Fibroblast of lung (primary cell): ENCODE results near the gene ATG9A. TPM values are rescaled to one million over a fixed set of nuclear protein-coding genes. Genes with fewer than 3 reads are reported as not detected.

ENCODE experiments used
- DNase-seq, 2 donors: peaks; one replicate each; pipeline versions ENCODE4 v3.0.0 to v3.0.0-alpha.2; 2010; ENCODE audit warnings: low read depth in 2 of 2
- H2AFZ ChIP-seq: 2 replicates; pipeline ENCODE4 v1.5.1; 2012; ENCODE audit warnings: low read length, control low read depth, inconsistent platforms
- H3K27ac ChIP-seq: 2 replicates; pipeline ENCODE4 v1.5.1; 2011; ENCODE audit warnings: low read length, control low read depth; ENCODE audit not compliant: insufficient read depth
- H3K27me3 ChIP-seq: 2 replicates; pipeline ENCODE4 v1.5.1; 2011; ENCODE audit warnings: mild to moderate bottlenecking, low read length; ENCODE audit not compliant: control insufficient read depth, insufficient read depth
- H3K36me3 ChIP-seq: 2 replicates; pipeline ENCODE4 v1.5.1; 2011; ENCODE audit warnings: low read length; ENCODE audit not compliant: control insufficient read depth, insufficient read depth
- H3K4me1 ChIP-seq: 2 replicates; pipeline ENCODE4 v1.5.1; 2011; ENCODE audit warnings: low read length; ENCODE audit not compliant: control insufficient read depth, insufficient read depth; ENCODE audit errors: extremely low read depth
- H3K4me2 ChIP-seq: 2 replicates; pipeline ENCODE4 v1.5.1; 2011; ENCODE audit warnings: low read length, control low read depth; ENCODE audit not compliant: insufficient read depth; ENCODE audit errors: extremely low read depth
- H3K4me3 ChIP-seq, 4 experiments: fragments of 200-600 bp in 1 of 4; sonication (generic) in 1 of 4; replicated peaks in 1 of 4; 2 replicates each; pipeline ENCODE4 v1.5.1; 2011 to 2016; ENCODE audit warnings: low read length in 4 of 4, low read depth in 3 of 4, mild to moderate bottlenecking in 3 of 4, control low read depth in 2 of 4, inconsistent platforms in 1 of 4, mixed read lengths in 1 of 4; ENCODE audit not compliant: insufficient read depth in 1 of 4; ENCODE audit errors: control extremely low read depth in 1 of 4
- H3K79me2 ChIP-seq: 2 replicates; pipeline ENCODE4 v1.5.1; 2012; ENCODE audit warnings: mild to moderate bottlenecking, low read length, inconsistent platforms; ENCODE audit not compliant: control insufficient read depth, insufficient read depth
- H3K9ac ChIP-seq: 2 replicates; pipeline ENCODE4 v1.5.1; 2011; ENCODE audit warnings: mild to moderate bottlenecking, low read length, control low read depth; ENCODE audit not compliant: insufficient read depth
- H3K9me3 ChIP-seq: 2 replicates; pipeline ENCODE4 v1.5.1; 2012; ENCODE audit warnings: low read depth, low read length; ENCODE audit not compliant: control insufficient read depth, insufficient read depth
- H4K20me1 ChIP-seq: 2 replicates; pipeline ENCODE4 v1.5.1; 2011; ENCODE audit warnings: low read length; ENCODE audit not compliant: control insufficient read depth, insufficient read depth; ENCODE audit errors: extremely low read depth
- EZH2 ChIP-seq: IDR thresholded peaks from 2 replicates; pipeline ENCODE4 v1.5.1; 2012; ENCODE audit warnings: low read length, control low read depth, mild to moderate bottlenecking; ENCODE audit errors: missing control alignments
- polyA plus RNA-seq, 2 donors: library from polyadenylated mRNA; depleted of rRNA in 1 of 2; stranded (reverse) in 1 of 2; unstranded in 1 of 2; fragments of >200 nt; gene quantifications; 2 replicates each; pipeline ENCODE4 v1.2.1, GENCODE V29; 2011 to 2012; ENCODE audit warnings: missing spikeins in 1 of 2
- total RNA-seq: library from RNA; depleted of rRNA; stranded (reverse); fragments of >200 nt; gene quantifications from 2 replicates; pipeline ENCODE4 v1.2.1, GENCODE V29; 2014
- TF ChIP-seq, protein P1 (sequence below), 2 donors: IDR thresholded peaks in 1 of 2; conservative IDR thresholded peaks in 1 of 2; 1 replicate in 1 of 2; 2 replicates in 1 of 2; pipeline ENCODE4 v1.5.1; 2011 to 2012; ENCODE audit warnings: low read length in 2 of 2, control low read depth in 1 of 2, inconsistent platforms in 1 of 2, low read depth in 1 of 2, mild to moderate bottlenecking in 1 of 2

Gene ATG9A
- total and polyA plus RNA-seq, 2 donors (not counting 1 experiment from before 2014, with no cell fraction given): 47.2 to 68.2 TPM

DNA sequence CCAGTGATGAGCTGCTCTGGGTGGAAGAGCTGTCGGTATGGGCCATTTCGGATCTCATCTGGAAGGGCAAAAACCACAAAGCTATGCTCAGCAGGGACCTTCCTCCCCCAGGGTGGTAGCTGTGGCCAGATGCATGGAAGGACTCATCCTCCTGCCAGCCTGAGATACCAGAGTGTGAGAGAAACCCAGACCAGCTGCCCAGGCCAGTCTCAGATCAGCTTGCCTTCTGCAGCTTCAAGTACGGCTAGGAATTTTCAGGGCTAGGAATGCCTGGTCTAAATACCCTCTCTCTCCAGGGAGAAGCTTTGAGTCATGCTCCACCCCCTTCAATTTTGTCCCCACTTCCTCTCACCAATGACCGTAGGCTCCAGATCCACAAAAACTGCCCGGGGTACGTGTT is 22.2 kb upstream of the ATG9A start:
- peaks cover 23% of the 10 kb centered on the region for H3K4me1 ChIP-seq
- H3K4me2 ChIP-seq: no peak overlapping the region
- peak in 1 of 2 donors; percentile 21 for DNase-seq

DNA sequence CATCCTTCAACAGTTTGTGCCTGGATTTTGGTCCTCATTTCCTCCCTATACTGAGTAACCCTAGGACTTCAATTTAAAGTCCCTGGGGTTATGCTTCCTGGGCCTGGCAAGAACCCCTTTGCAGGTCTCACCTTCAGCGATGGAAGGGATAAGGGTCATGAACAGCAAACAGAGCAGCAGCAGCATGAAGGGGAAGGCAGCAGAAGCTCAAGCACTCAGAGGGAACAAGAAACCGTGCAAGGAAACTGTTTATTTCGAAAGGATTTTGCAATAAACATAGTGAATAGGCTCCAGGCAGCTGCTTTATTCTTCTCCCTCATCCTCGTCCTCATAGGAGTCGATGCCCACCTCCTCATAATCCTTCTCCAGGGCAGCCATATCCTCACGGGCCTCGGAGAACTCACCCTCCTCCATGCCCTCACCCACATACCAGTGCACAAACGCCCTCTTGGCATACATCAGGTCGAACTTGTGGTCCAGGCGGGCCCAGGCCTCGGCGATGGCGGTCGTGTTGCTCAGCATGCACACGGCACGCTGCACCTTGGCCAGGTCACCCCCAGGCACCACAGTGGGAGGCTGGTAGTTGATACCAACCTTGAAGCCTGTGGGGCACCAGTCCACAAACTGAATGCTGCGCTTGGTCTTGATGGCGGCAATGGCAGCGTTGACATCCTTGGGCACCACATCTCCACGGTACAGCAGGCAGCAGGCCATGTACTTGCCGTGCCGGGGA is 20.8 kb upstream of the ATG9A start:
- H3K27ac ChIP-seq: peak overlapping the region; percentile 56
- H4K20me1 ChIP-seq: no peaks in the 10 kb centered on the region
- no peak overlapping the region for H3K9ac ChIP-seq
- H3K4me1 ChIP-seq: peaks cover 26% of the 10 kb centered on the region
- H3K4me2 ChIP-seq: peak overlapping the region; percentile 25
- DNase-seq: peak in 1 of 2 donors; percentile 36
- H3K79me2 ChIP-seq: peaks cover 15% of the 10 kb centered on the region
- H3K4me3 ChIP-seq: no peak overlapping the region
- no peak overlapping the region for H2AFZ ChIP-seq
- H3K27me3 ChIP-seq: peaks cover 7% of the 10 kb centered on the region
- TF ChIP-seq, protein P1, sequence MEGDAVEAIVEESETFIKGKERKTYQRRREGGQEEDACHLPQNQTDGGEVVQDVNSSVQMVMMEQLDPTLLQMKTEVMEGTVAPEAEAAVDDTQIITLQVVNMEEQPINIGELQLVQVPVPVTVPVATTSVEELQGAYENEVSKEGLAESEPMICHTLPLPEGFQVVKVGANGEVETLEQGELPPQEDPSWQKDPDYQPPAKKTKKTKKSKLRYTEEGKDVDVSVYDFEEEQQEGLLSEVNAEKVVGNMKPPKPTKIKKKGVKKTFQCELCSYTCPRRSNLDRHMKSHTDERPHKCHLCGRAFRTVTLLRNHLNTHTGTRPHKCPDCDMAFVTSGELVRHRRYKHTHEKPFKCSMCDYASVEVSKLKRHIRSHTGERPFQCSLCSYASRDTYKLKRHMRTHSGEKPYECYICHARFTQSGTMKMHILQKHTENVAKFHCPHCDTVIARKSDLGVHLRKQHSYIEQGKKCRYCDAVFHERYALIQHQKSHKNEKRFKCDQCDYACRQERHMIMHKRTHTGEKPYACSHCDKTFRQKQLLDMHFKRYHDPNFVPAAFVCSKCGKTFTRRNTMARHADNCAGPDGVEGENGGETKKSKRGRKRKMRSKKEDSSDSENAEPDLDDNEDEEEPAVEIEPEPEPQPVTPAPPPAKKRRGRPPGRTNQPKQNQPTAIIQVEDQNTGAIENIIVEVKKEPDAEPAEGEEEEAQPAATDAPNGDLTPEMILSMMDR (conservative IDR thresholded peaks at IDR 0.05 in 1 of 2, IDR thresholded peaks at IDR 0.05 in 1 of 2; ENCODE audit: low read depth in 1 of 2, low read length in 2 of 2): no peak
- no peak for TF ChIP-seq EZH2
- H3K9me3 ChIP-seq: no peaks in the 10 kb centered on the region
- peaks cover 18% of the 10 kb centered on the region for H3K36me3 ChIP-seq

More for the DNA sequence above, 22.2 kb upstream of the ATG9A start:
- H3K4me3 ChIP-seq: no peak overlapping the region
- peaks cover 3% of the 10 kb centered on the region for H3K79me2 ChIP-seq
- TF ChIP-seq, protein P1 (conservative IDR thresholded peaks at IDR 0.05 in 1 of 2, IDR thresholded peaks at IDR 0.05 in 1 of 2; ENCODE audit: low read depth in 1 of 2, low read length in 2 of 2): no peak
- no peak for TF ChIP-seq EZH2
- H3K9me3 ChIP-seq: no peaks in the 10 kb centered on the region
- H2AFZ ChIP-seq: no peak overlapping the region
- no peak overlapping the region for H3K27ac ChIP-seq
- H4K20me1 ChIP-seq: no peaks in the 10 kb centered on the region
- no peak overlapping the region for H3K9ac ChIP-seq
- H3K36me3 ChIP-seq: peaks cover 15% of the 10 kb centered on the region
- peaks cover 10% of the 10 kb centered on the region for H3K27me3 ChIP-seq

DNA sequence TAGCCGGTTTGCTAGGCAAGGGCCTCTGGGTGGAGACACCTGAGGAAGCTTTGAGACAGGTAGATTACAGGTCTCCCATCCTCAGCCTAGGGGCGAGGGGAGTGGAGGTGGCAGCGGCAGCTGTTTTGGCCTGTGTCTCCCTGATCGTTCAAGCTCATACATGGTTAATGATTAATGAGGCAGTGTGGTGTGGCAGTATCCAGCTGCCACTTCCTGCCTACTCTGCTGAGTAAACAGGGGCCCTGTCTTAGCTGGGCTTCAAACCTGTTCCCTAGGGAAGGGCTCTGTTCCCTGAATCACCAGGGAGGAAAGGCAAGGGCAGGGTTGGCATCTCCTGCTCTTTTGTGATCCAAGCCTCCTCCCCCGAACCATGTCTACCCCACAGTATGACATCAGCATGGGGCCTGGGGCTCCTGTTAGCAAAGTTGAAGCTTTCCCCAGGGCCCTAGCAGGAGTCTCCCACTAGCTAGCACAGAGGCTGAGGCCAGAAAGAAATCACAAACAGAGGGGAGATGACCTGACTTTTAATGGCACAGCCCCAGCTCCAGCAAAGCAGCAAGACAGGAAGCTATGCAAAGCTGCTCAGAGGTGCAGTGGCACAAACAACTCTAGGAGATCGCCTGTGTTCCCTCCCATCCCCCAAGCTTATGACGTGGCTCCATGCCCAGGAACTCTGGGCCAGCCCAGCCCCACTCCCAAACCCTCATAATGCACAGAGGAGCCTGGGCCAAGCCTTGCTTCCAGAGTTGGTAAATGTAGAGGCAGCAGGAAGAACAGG is 20.0 kb upstream of the ATG9A start:
- peaks cover 15% of the 10 kb centered on the region for H3K79me2 ChIP-seq
- peaks cover 2% of the 10 kb centered on the region for H3K27me3 ChIP-seq
- H3K4me2 ChIP-seq: peak overlapping the region; percentile 25
- peak overlapping the region; percentile 56 for H3K27ac ChIP-seq
- H4K20me1 ChIP-seq: no peaks in the 10 kb centered on the region
- no peak overlapping the region for H3K4me3 ChIP-seq
- H3K4me1 ChIP-seq: peaks cover 23% of the 10 kb centered on the region
- H3K36me3 ChIP-seq: peaks cover 18% of the 10 kb centered on the region
- TF ChIP-seq, protein P1 (conservative IDR thresholded peaks at IDR 0.05 in 1 of 2, IDR thresholded peaks at IDR 0.05 in 1 of 2; ENCODE audit: low read depth in 1 of 2, low read length in 2 of 2): no peak
- TF ChIP-seq EZH2: no peak
- H3K9me3 ChIP-seq: no peaks in the 10 kb centered on the region
- no peak overlapping the region for H2AFZ ChIP-seq
- DNase-seq: peak; percentile 70 to 91
- no peak overlapping the region for H3K9ac ChIP-seq
